Activated naive CD4-positive, alpha-beta T cell treated with Interleukin-2 at 50 U/mL for 16 hours (primary cell): ENCODE results near the gene PRSS1.
A peak's percentile ranks its signal among the peaks of the same experiment; 100 is the strongest.
"Not testable (repeated sequence)": the region's sequence is repeated elsewhere in the genome, so short reads cannot be mapped to it uniquely, and the experiment has no call there.

Experiments
- DNase-seq: peaks from one replicate; pipeline ENCODE4 v3.0.0-alpha.2; 2020

Gene PRSS1

DNA sequence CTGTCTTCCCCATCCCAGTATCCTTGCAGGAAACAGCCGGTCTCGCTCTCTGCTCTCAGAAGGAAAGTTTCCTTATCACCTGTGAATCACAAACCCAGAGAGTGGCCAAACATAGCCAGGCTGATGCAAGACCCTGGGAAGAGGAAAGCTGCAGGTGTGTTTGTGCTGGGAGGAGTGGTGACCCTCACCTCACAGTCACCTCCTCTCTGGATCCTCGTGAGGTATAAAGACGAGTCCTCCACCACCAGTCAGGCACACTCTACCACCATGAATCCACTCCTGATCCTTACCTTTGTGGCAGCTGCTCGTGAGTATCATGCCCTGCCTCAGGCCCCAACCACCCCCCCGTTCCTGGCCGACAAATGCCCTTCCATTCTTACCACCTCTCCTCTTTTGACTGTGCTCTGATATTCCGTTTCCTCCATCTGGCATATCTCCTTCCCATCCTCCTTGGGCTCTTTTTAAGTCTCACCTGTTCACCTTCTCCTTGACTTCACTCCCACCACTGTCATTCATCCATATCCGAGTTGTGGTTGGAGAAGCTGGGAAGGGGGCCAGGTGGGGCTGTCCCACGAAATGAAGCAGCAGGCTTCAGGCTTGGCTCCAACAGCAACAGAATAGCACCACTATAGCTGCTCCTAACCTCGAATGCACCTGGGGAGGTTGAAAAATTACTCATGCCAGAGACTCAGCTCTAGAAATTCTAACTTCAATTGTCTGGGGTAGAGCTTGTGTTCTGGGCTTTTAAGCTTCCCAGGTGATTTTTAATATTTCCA, at the start of gene PRSS1:
PRSS1 (plus strand) TSS at position 255 of the 776 bp plus-strand sequence; CDS start at position 268, 13 bp downstream.
- no peak for DNase-seq

GRCh38 chr7:142700935-142701334, 48.3 kb upstream of the PRSS1 start:
- not testable (repeated sequence) for DNase-seq

- DNase-seq, result no peak
Observed at GRCh38 chr7:142703655-142704305, 45.5 kb upstream of the PRSS1 start.

DNA sequence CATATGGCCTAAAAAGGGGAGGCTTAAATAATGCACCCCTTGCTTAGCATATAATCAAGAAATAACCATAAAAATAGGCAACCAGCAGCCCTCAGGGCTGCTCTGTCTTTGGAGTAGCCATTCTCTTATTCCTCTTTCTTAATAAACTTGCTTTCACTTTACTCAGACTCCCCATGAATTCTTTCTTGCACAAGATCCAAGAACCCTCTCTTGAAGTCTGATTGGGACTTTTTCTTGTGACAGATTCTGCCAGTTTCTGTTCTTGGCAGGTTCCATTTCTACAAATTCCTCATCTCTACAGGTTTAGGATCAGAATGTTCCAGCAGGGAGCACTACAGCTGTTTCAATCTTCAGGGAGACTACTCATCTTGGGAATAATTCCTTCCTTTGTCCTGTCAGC, 40.5 kb upstream of the PRSS1 start:
- not testable (repeated sequence) for DNase-seq

DNA sequence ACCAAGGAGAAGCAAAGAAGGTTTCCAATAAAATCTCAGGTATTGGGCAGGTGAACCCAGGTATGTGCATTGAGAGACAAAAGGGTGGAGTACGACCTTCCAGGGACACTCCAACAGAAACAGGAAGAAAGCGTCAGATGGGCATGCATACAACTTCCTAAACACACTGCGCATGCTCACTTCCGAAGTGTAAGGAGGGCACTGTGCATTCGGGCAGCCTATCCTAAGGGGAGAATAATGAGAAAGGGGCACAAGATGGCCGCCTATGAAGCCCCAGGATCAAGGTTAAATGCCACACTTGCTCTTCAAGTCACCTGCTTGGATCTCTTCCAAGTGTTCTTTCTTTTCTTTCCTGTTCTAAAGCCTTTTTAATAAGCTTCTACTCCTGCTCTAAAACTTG, 39.4 kb upstream of the PRSS1 start:
- no peak for DNase-seq

DNA sequence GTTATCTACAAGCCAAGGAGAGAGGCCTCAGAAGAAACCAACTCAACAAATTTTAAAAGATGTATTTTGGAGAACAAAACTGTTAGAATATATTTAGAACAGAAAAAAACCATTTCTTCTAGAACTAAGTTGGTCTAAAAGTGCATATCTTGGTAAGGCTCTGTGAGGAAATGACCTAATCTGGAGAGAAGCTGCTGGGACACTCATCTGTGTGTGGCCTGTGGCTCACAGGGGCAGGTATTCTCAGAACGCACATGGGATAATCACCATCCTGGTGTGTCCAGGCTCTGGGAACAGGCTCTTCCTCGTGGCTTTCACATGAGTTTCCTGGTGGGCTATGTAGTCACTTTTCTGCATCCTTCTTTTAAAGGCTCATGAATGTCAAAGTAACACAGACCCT, 38.1 kb upstream of the PRSS1 start:
- DNase-seq, result no peak

DNA sequence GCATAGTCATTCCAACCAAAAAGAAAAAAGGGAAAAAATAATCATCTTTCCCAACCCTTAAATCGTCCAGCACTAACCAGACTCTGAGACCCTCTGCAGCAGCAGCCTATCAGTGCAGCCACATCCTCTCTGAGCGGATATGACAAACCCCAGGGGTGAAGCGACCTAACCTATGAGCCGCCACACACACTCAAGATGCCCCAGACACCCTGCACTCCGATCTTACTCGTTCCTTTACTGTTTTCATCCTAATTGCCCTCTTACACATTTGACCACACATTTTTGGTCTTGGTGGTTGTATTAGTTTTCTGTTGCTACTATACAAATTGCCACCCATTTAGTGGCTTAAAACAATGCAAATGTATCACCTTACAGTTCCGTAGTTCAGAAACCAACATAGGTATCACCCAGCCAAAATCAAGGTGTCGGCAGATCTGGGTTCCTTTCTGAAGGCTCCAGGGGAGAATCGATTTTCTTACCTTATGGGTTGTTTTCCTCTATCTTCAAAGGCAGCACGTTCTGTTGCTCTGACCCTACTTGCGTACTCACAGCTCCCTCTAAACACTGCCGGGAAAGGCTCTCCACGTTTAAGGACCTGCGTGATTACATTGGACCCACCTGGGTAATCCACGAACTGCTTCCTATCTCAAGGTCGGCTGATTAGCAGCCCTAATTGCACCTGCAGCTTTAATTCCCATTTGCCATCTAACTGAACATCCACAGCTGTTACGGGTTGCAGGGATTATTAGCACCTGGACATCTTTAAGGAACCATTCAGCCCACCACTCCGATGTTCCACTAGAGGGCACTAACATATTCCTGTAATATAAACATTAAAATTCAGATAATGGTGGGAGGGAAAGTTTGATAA, 37.3 kb upstream of the PRSS1 start:
- DNase-seq, result peak; percentile 20

DNA sequence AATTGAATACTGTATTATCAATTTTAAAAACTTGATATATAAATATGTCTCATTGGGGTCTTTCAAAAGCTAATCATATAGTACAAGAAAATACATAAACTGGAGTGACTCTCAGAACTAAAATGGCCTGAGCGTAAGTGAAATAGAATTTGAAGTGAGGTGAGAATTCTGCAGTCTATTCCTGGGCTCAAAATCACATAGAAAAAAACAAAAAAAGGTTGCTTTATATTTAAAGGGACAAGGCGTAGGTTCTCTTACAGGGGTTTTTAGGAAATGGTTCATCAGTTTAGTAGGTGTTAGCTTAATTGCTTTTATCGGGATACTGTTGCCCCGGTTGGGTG, 36.7 kb upstream of the PRSS1 start:
- DNase-seq, result no peak

GRCh38 chr7:142714375-142714774, 34.9 kb upstream of the PRSS1 start:
- no peak for DNase-seq

GRCh38 chr7:142716596-142716995, 32.7 kb upstream of the PRSS1 start:
- no peak for DNase-seq

DNA sequence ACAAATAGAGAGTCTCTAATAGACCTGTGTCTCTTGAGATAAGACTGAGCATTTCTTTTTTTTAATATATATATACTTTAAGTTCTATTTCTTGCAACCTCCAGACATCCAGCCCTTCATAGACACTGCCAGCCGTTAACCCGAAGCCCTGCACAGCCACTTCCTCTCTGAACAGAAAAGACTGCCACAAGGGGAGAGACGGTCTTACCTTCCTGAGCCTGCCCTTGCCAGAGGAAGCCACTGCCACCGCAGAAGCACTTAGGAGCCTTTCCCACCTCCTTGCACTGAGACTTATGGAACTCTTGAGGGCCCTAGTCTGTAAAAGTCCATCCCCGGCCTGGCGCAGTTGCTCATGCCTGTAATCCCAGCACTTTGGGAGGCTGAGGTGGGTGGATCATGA, 31.8 kb upstream of the PRSS1 start:
- no peak for DNase-seq

- DNase-seq, result no peak
Observed at GRCh38 chr7:142718313-142718712, 31.0 kb upstream of the PRSS1 start.

GRCh38 chr7:142720172-142720773, 29.0 kb upstream of the PRSS1 start:
- DNase-seq, result no peak

DNA sequence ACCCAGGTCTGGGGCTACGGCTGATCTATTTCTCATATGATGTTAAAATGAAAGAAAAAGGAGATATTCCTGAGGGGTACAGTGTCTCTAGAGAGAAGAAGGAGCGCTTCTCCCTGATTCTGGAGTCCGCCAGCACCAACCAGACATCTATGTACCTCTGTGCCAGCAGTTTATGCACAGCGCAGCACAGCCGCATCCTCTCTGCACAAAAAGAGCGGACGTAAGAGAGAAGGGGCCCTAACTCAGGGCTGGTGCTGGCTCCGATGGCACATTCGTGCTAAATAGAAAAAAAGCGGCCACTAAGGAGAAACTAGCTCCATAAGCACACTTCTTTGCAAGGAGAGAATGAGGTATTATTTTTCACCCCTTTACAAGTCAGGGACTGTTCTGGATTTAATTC, 28.3 kb upstream of the PRSS1 start:
- DNase-seq, result no peak

DNA sequence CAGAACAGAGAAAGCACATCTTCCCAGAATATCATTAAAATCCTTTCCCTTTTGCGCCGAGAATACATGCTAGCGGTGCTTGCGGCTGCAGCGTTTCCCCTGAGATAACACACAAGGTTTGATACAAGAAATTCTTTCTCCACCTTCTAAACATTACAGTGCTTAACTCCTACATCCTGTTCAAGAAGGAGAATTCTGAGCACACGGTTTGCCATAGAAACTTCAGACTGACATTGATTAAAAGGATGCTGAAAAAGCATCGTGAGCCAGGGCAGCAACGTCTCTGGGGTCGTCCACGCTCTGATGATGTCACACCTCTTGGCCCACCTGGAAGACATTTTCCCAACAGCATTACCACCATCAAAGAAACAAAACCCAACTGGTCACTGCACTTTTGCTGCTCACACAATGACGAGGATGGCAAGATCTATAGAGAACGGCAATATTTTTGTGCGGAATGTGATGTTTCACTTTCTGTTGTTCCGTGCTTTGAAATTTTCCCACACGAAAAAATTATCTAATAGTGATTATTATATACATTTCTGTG, 27.0 kb upstream of the PRSS1 start:
- DNase-seq, result no peak

DNA sequence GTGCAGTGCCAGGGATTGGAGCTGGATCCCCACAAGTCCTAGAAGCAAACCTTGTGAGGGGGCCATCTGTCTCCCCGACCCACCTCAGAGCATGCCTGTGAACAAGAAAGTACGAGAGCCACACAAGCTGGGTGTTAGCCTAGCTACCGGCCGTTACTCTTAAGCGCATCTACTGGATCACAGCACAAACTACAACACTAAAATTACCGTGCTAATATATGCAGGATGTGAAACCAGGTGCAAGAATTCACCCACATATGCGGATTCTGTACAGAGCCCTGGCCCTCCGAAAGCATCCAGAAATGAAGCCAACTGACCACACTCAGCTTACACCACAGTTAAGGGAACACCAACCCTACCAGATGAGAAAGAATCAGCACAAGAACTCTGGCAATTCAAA, 16.0 kb upstream of the PRSS1 start:
- DNase-seq, result no peak

- no peak for DNase-seq
Observed at GRCh38 chr7:142739923-142740492, 9.3 kb upstream of the PRSS1 start.

DNA sequence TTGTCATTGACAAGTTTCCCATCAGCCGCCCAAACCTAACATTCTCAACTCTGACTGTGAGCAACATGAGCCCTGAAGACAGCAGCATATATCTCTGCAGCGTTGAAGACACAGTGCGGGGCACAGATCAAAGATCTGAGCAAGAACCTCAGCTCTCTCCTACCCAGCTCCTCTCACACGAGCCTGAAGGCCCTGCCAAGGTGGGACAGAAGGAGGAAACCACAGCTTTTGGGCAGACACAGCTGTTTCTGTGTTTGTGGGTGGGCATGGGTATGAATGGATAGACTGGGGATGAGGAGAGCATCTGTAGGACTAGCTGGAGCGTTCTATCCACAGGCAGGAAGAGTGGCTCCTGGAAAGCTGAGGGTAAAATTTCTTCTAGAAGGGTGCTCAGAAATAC, 8.5 kb upstream of the PRSS1 start:
- no peak for DNase-seq

- DNase-seq, result not testable (repeated sequence)
Observed at GRCh38 chr7:142741932-142742331, 7.3 kb upstream of the PRSS1 start.

- DNase-seq, result no peak
Observed at GRCh38 chr7:142745091-142745635, 4.1 kb upstream of the PRSS1 start.

DNA sequence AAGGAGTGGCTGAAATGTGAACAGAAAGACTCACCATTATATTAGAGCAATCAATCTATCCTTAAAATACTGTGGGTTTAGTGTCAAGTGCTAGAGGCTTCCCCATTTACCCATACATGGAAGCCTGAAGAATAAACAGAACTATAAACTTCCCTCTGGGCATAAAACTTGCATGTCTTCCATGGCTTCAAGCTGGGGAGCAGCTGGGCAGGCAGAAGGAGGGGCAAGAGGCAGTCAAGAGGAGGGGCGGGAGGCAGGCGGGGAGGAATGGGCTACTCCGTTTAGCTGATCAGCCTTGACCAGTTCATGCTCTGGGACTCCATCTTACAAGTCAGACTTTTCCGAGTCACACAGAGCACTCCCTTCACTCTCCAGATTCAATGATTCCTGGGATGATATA, 3.5 kb upstream of the PRSS1 start:
- no peak for DNase-seq

DNA sequence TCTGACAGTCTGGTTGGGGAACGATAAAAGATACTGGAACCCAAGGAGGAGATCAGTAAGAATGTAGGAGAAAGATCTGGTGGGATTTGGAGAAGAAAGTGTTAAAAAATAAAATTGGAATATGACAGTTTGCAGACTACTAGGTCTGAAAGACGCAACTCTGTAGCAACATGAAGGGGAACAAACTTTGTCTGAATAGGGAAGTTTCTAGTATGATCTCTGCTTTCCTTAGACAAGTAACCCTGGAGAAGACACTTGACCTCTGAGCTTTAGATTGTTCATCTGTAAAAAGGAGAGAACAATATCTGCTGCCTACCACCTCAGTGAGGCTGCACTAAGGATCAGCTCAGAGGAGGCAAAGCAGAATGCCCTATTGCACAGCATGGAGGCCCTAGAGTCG, 3.0 kb upstream of the PRSS1 start:
- no peak for DNase-seq
